Esophagus muscularis mucosa (tissue), 4 donors: ENCODE results near the gene LMO7. TPM values are rescaled to one million over a fixed set of nuclear protein-coding genes. Genes with fewer than 3 reads are reported as not detected.

Experiments
- DNase-seq: peaks from one replicate; pipeline ENCODE4 v3.0.0-alpha.2; 2017; ENCODE audit errors: extremely low spot score
- H3K27ac ChIP-seq, 4 donors: fragments of 200-600 bp; sonication (generic); replicated peaks in 1 of 4; 1 replicate in 3 of 4; 2 replicates in 1 of 4; pipeline ENCODE4 v1.5.1; 2016 to 2019; ENCODE audit warnings: mild to moderate bottlenecking in 1 of 4
- H3K27me3 ChIP-seq, 4 donors: fragments of 200-600 bp; sonication (generic); one replicate each; pipeline versions ENCODE4 v1.5.1 to v1.6.0; 2016 to 2019
- H3K36me3 ChIP-seq, 4 donors: fragments of 200-600 bp; sonication (generic); one replicate each; pipeline ENCODE4 v1.5.1; 2016 to 2019
- H3K4me1 ChIP-seq, 4 donors: fragments of 200-600 bp; sonication (generic); one replicate each; pipeline ENCODE4 v1.5.1; 2016 to 2019
- H3K4me3 ChIP-seq, 4 donors: fragments of 200-600 bp; sonication (generic); 1 replicate in 2 of 4; 2 replicates in 2 of 4; pipeline ENCODE4 v1.5.1; 2016 to 2019; ENCODE audit warnings: mild to moderate bottlenecking in 4 of 4, moderate library complexity in 1 of 4
- H3K9me3 ChIP-seq, 4 donors: fragments of 200-600 bp; sonication (generic); 1 replicate in 3 of 4; 2 replicates in 1 of 4; pipeline ENCODE4 v1.5.1; 2016 to 2019
- CTCF ChIP-seq, 3 experiments: fragments of 200-600 bp in 2 of 3; fragments of 450-650 bp in 1 of 3; sonication (generic) in 2 of 3; IDR thresholded peaks; one replicate each; pipeline ENCODE4 v1.5.1; 2017 to 2019; ENCODE audit warnings: antibody characterized with exemption in 3 of 3, mild to moderate bottlenecking in 2 of 3, moderate library complexity in 1 of 3
- EP300 ChIP-seq: sonication (generic); formaldehyde crosslinking; IDR thresholded peaks from one replicate; pipeline ENCODE4 v1.6.1; 2017; ENCODE audit warnings: antibody characterized with exemption
- POLR2A ChIP-seq: fragments of 450-650 bp; IDR thresholded peaks from one replicate; pipeline ENCODE4 v1.6.1; 2017; ENCODE audit warnings: antibody characterized with exemption, moderate library complexity, mild to moderate bottlenecking, low read depth
- POLR2AphosphoS5 ChIP-seq, 2 donors: sonication (generic); formaldehyde crosslinking; IDR thresholded peaks; one replicate each; pipeline ENCODE4 v1.6.1; 2017; ENCODE audit warnings: antibody characterized with exemption in 2 of 2
- WGBS: methylation state at CpG from one replicate; pipeline ENCODE4 v1.1.5; 2018; 5-methylcytosine and 5-hydroxymethylcytosine counted together
- intact Hi-C: fragments of 100-400 bp; cut with DNase I; formaldehyde crosslinking; loops from one replicate; pipeline ENCODE4 v1.15.1; 2023
- total RNA-seq, 4 donors: library from RNA; depleted of rRNA; stranded (reverse); fragments of >200 nt; gene quantifications; one replicate each; pipeline versions ENCODE4 v1.1.0 to v1.2.1, GENCODE V29; 2016

LMO7 gene
- total RNA-seq, 4 donors from 2014 or later = 11.4 to 17.8 (median 14.7) TPM

GRCh38 chr13:75754936-75755335 is 118.8 kb downstream of the LMO7 start:
- peaks cover 0 to 5% (median 3%) of the 10 kb centered on the region in 4 donors for H3K4me1 ChIP-seq
- H3K36me3 ChIP-seq = no peaks in the 10 kb centered on the region
- H3K9me3 ChIP-seq = no peaks in the 10 kb centered on the region
- H3K27me3 ChIP-seq = no peaks in the 10 kb centered on the region
- DNase-seq = no peak
- 99% methylated on average over 3 of the region's 3 CpGs for WGBS
- intact Hi-C loops = no loop called here
- no peak overlapping the region for H3K27ac ChIP-seq
- TF ChIP-seq POLR2A = no peak
- no peak for TF ChIP-seq CTCF (IDR thresholded peaks at IDR 0.05)
- TF ChIP-seq EP300 = no peak
- TF ChIP-seq POLR2AphosphoS5 (IDR thresholded peaks at IDR 0.05) = no peak
- no peak overlapping the region for H3K4me3 ChIP-seq

- TF ChIP-seq POLR2AphosphoS5 (IDR thresholded peaks at IDR 0.05) = no peak
- TF ChIP-seq CTCF (IDR thresholded peaks at IDR 0.05) = no peak
- TF ChIP-seq POLR2A = no peak
- TF ChIP-seq EP300 = no peak
- no peaks in the 10 kb centered on the region for H3K36me3 ChIP-seq
- H3K27ac ChIP-seq = no peak overlapping the region
- H3K9me3 ChIP-seq = no peaks in the 10 kb centered on the region
- H3K4me1 ChIP-seq = peaks cover 5 to 14% (median 9%) of the 10 kb centered on the region in 4 donors
- H3K4me3 ChIP-seq = no peak overlapping the region
- no peaks in the 10 kb centered on the region for H3K27me3 ChIP-seq
- intact Hi-C loops = no loop called here
- DNase-seq = no peak
Measured at GRCh38 chr13:75757336-75757735, 121.2 kb downstream of the LMO7 start.

- no peaks in the 10 kb centered on the region for H3K36me3 ChIP-seq
- 98% methylated on average over 7 of the region's 7 CpGs for WGBS
- H3K9me3 ChIP-seq = no peaks in the 10 kb centered on the region
- H3K4me3 ChIP-seq = no peak overlapping the region
- DNase-seq = no peak
- intact Hi-C loops = no loop called here
- no peaks in the 10 kb centered on the region for H3K27me3 ChIP-seq
- no peak overlapping the region for H3K27ac ChIP-seq
- H3K4me1 ChIP-seq = peaks cover 6 to 28% (median 16%) of the 10 kb centered on the region in 4 donors
- no peak for TF ChIP-seq CTCF (IDR thresholded peaks at IDR 0.05)
- no peak for TF ChIP-seq POLR2A
- TF ChIP-seq EP300 = no peak
- TF ChIP-seq POLR2AphosphoS5 (IDR thresholded peaks at IDR 0.05) = no peak
Measured at GRCh38 chr13:75759531-75759930, 123.4 kb downstream of the LMO7 start.

- H3K4me3 ChIP-seq = peak overlapping the region; percentile 36 to 51 (median 42)
- DNase-seq = no peak
- peaks cover 6 to 28% (median 18%) of the 10 kb centered on the region in 4 donors for H3K4me1 ChIP-seq
- no peaks in the 10 kb centered on the region for H3K27me3 ChIP-seq
- WGBS = 19% methylated on average over 9 of the region's 9 CpGs
- H3K9me3 ChIP-seq = no peaks in the 10 kb centered on the region
- TF ChIP-seq CTCF (IDR thresholded peaks at IDR 0.05) = peak in 1 of 3 experiments; percentile 18
- no peak for TF ChIP-seq POLR2A
- peak in 1 of 2 donors; percentile 25 for TF ChIP-seq POLR2AphosphoS5 (IDR thresholded peaks at IDR 0.05)
- H3K27ac ChIP-seq = peak overlapping the region; percentile 58 to 70 (median 66)
- no peaks in the 10 kb centered on the region for H3K36me3 ChIP-seq
- intact Hi-C loops = no loop called here
Measured at GRCh38 chr13:75760131-75761021, 124.2 kb downstream of the LMO7 start.
